ENCODE results near the gene APOL1. TPM values are rescaled to one million over a fixed set of nuclear protein-coding genes. Genes with fewer than 3 reads are reported as not detected.

Gene APOL1
- total RNA-seq, 3 donors from 2014 or later = 26.0 to 85.7 (median 68.5) TPM

GRCh38 chr22:36302439-36303114 is 49.6 kb downstream of the APOL1 start:
- ATAC-seq (no peak), DNase-seq (peak in 1 of 3 donors; percentile 38)
- Histone ChIP-seq H3K4me3 (no peak overlapping the region), H3K9me3 (no peaks in the 10 kb centered on the region), H3K4me1 (ENCODE audit: low read depth) (no peaks in the 10 kb centered on the region), H3K36me3 (ENCODE audit: low read depth) (peaks cover 62% of the 10 kb centered on the region)
- intact Hi-C loops (cut with DNase I, micrococcal nuclease) = loop anchor here (5.0 to 10.0 kb wide), 2 partner anchors 170 to 172 kb away; no protein-coding TSS in a partner anchor
- no peak for TF ChIP-seq CTCF (IDR thresholded peaks at IDR 0.05)

GRCh38 chr22:36303115-36303467 is 50.2 kb downstream of the APOL1 start:
- intact Hi-C loops (cut with DNase I, micrococcal nuclease) = loop anchor here (5.0 to 10.0 kb wide), 2 partner anchors 169 to 172 kb away; no protein-coding TSS in a partner anchor
- TF ChIP-seq CTCF (IDR thresholded peaks at IDR 0.05) = no peak
- peaks cover 62% of the 10 kb centered on the region for H3K36me3 ChIP-seq (ENCODE audit: low read depth)
- no peaks in the 10 kb centered on the region for H3K9me3 ChIP-seq
- peak in 1 of 3 donors; percentile 42 for DNase-seq
- H3K4me1 ChIP-seq (ENCODE audit: low read depth) = no peaks in the 10 kb centered on the region
- H3K4me3 ChIP-seq = no peak overlapping the region
- no peak for ATAC-seq

- intact Hi-C loops (cut with DNase I, micrococcal nuclease) = loop anchor here (5.0 to 10.0 kb wide), 2 partner anchors 168 to 171 kb away; no protein-coding TSS in a partner anchor
- TF ChIP-seq CTCF (IDR thresholded peaks at IDR 0.05) = no peak
Observed at GRCh38 chr22:36303874-36304273, 50.9 kb downstream of the APOL1 start.

GRCh38 chr22:36304429-36304828 is 51.5 kb downstream of the APOL1 start:
- no peak for TF ChIP-seq CTCF (IDR thresholded peaks at IDR 0.05)
- DNase-seq = peak in 1 of 3 donors; percentile 50
- intact Hi-C loops (cut with DNase I, micrococcal nuclease) = loop anchor here (5.0 to 10.0 kb wide), 2 partner anchors 168 to 170 kb away; no protein-coding TSS in a partner anchor
- Histone ChIP-seq H3K9me3 (no peaks in the 10 kb centered on the region), H3K4me1 (ENCODE audit: low read depth) (no peaks in the 10 kb centered on the region), H3K4me3 (no peak overlapping the region), H3K36me3 (ENCODE audit: low read depth) (peaks cover 52% of the 10 kb centered on the region)
- ATAC-seq = no peak

More at GRCh38 chr22:36303874-36304273, 50.9 kb downstream of the APOL1 start:
- no peaks in the 10 kb centered on the region for H3K9me3 ChIP-seq
- peaks cover 55% of the 10 kb centered on the region for H3K36me3 ChIP-seq (ENCODE audit: low read depth)
- no peak overlapping the region for H3K4me3 ChIP-seq
- peak; percentile 72 for ATAC-seq
- peak; percentile 58 to 75 (median 71) for DNase-seq
- no peaks in the 10 kb centered on the region for H3K4me1 ChIP-seq (ENCODE audit: low read depth)

- ATAC-seq (no peak), DNase-seq (peak in 1 of 3 donors; percentile 39)
- TF ChIP-seq CTCF (IDR thresholded peaks at IDR 0.05) = no peak
- H3K9me3 ChIP-seq = no peaks in the 10 kb centered on the region
- peaks cover 43% of the 10 kb centered on the region for H3K36me3 ChIP-seq (ENCODE audit: low read depth)
- H3K4me3 ChIP-seq = no peak overlapping the region
- no peaks in the 10 kb centered on the region for H3K4me1 ChIP-seq (ENCODE audit: low read depth)
- intact Hi-C loops (cut with DNase I, micrococcal nuclease) = loop anchor here in 1 of 2 donors (10.0 kb wide), 1 partner anchor 169 kb away; no protein-coding TSS in a partner anchor
Observed at GRCh38 chr22:36305813-36306212, 52.9 kb downstream of the APOL1 start.

Measured in mucosa of descending colon (tissue), 3 donors.